G401 (cell line): ENCODE measurements around the gene LLGL1. TPM values are rescaled to one million over a fixed set of nuclear protein-coding genes. Genes with fewer than 3 reads are reported as not detected.
A peak's percentile ranks its signal among the peaks of the same experiment; 100 is the strongest.

Experiments
- DNase-seq: peaks from one replicate; pipeline ENCODE4 v3.0.0-alpha.2; 2015; ENCODE audit warnings: low spot score
- in situ Hi-C: cut with HindIII; loops from 2 replicates; pipeline ENCODE4 v1.10.0; 2016; ENCODE audit warnings: low sequenced_read_pairs, mixed read lengths
- total RNA-seq: library from RNA; depleted of rRNA; stranded (reverse); fragments of >200 nt; shearing (Covaris generic); gene quantifications from 2 replicates; pipeline ENCODE4 v1.2.3, GENCODE V29; 2014

The LLGL1 gene
- total RNA-seq, 1 experiment from 2014 or later, result 74.6 TPM

GRCh38 chr17:18260332-18261145 is 35.1 kb downstream of the LLGL1 start, which contains the start of gene MIEF2:
MIEF2 (plus strand) TSS chr17:18260662; CDS start chr17:18262721, 2,059 bp downstream.
- in situ Hi-C loops, result no loop called here

GRCh38 chr17:18261146-18261515 is 35.7 kb downstream of the LLGL1 start:
- peak; percentile 45 for DNase-seq

More at GRCh38 chr17:18260332-18261145, 35.1 kb downstream of the LLGL1 start, which contains the start of gene MIEF2:
- peak; percentile 98 for DNase-seq

GRCh38 chr17:18261659-18262058 is 36.2 kb downstream of the LLGL1 start:
- no peak for DNase-seq
- in situ Hi-C loops, result no loop called here

More at GRCh38 chr17:18261146-18261515, 35.7 kb downstream of the LLGL1 start:
- in situ Hi-C loops, result no loop called here

- DNase-seq, result no peak
- in situ Hi-C loops, result no loop called here
These were observed 36.7 kb downstream of the LLGL1 start for GRCh38 chr17:18262111-18262510.

- no peak for DNase-seq
- in situ Hi-C loops, result no loop called here
These were observed 37.2 kb downstream of the LLGL1 start for GRCh38 chr17:18262641-18263040.

GRCh38 chr17:18263885-18264682 is 38.6 kb downstream of the LLGL1 start:
- in situ Hi-C loops, result no loop called here
- DNase-seq, result no peak

GRCh38 chr17:18267366-18267765 is 41.9 kb downstream of the LLGL1 start:
- no peak for DNase-seq
- in situ Hi-C loops, result no loop called here

- in situ Hi-C loops, result no loop called here
- DNase-seq, result no peak
These were observed 42.7 kb downstream of the LLGL1 start for GRCh38 chr17:18267927-18268711.

- in situ Hi-C loops, result no loop called here
These were observed 44.9 kb downstream of the LLGL1 start for GRCh38 chr17:18270046-18270931.

GRCh38 chr17:18277076-18277475 is 51.6 kb downstream of the LLGL1 start:
- in situ Hi-C loops, result no loop called here

More at GRCh38 chr17:18270046-18270931, 44.9 kb downstream of the LLGL1 start:
- DNase-seq, result no peak

GRCh38 chr17:18278867-18279266 is 53.4 kb downstream of the LLGL1 start:
- in situ Hi-C loops, result no loop called here
- no peak for DNase-seq

More at GRCh38 chr17:18277076-18277475, 51.6 kb downstream of the LLGL1 start:
- no peak for DNase-seq

GRCh38 chr17:18280249-18280648 is 54.8 kb downstream of the LLGL1 start:
- in situ Hi-C loops, result no loop called here
- no peak for DNase-seq

GRCh38 chr17:18280766-18281371 is 55.4 kb downstream of the LLGL1 start:
- DNase-seq, result peak; percentile 27
- in situ Hi-C loops, result no loop called here

GRCh38 chr17:18281788-18282187 is 56.4 kb downstream of the LLGL1 start:
- in situ Hi-C loops, result no loop called here

GRCh38 chr17:18285296-18285695 is 59.9 kb downstream of the LLGL1 start:
- in situ Hi-C loops, result no loop called here
- no peak for DNase-seq

More at GRCh38 chr17:18281788-18282187, 56.4 kb downstream of the LLGL1 start:
- DNase-seq, result no peak

GRCh38 chr17:18291718-18292540 is 66.5 kb downstream of the LLGL1 start:
- in situ Hi-C loops, result no loop called here
- no peak for DNase-seq
